Stimulated activated CD4-positive, alpha-beta T cell treated with anti-CD3 and anti-CD28 coated beads, TNF-alpha, amount 100 ng/mL, for 48 hours (primary cell): ENCODE measurements around the gene CXCR6.

Experiments
- DNase-seq, 3 donors: peaks; one replicate each; pipeline ENCODE4 v3.0.0-alpha.2; 2020; ENCODE audit warnings: low read depth in 3 of 3

Gene CXCR6

DNA sequence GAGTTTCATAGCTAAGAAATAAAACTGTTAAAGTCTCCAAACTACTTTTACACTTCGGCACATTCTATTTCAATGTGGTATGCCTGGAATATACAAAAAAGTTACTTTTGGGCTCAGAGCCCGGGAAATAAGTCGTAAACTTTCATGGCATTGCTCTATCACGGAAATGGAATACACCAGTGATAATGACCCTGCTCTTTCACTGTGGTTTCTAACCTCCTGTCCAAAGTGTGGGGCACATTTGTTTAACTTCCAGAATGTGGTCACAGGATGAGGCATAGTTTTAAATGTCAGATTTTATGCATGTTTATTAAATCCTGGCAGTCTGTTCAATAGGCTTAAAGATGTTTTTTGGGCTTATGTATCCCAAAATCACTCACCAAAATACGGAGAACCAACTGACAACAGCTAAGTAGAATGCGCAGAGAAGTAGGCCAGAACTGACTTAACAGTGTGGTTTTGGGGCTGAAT lies 5.1 kb downstream of the CXCR6 start:
- no peak for DNase-seq

DNA sequence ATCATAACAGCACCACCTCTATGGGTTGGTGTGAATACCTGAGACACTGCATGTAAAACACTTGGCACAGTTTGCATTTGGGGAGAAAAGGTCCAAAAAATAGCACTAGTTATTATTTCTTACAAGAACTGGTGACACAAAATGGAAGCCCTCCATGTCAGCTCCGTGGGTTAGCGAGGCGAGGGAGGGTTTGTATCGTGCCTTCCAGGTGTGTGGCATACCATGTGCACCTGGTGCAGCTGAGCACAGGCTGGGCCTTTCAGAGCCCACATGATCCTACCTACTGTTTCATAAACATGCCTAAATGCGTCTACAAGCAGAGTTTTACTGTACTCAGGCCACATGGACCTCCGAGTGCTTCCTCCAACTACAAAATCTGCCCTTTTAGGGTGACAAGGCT lies 5.6 kb downstream of the CXCR6 start:
- no peak for DNase-seq

DNA sequence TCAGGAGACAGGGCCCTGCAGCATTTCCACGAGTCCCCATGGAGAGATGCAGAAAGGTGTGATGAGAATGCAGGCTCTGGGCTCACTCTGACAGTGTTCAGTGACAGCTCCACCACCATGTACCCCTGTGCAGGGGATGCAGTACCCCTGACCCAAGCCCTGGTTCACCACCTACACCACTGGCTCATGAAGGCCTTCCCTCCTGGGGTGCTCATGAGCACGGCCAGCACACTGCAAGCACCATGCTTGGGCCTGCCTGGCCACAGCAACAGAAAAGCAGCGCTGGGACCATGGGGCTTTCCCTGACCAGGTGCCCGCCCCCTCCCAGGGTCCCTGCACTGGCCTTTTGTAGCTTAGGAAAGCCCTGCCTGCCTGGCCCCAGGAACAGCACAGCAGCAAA lies 6.2 kb downstream of the CXCR6 start:
- DNase-seq: no peak

DNA sequence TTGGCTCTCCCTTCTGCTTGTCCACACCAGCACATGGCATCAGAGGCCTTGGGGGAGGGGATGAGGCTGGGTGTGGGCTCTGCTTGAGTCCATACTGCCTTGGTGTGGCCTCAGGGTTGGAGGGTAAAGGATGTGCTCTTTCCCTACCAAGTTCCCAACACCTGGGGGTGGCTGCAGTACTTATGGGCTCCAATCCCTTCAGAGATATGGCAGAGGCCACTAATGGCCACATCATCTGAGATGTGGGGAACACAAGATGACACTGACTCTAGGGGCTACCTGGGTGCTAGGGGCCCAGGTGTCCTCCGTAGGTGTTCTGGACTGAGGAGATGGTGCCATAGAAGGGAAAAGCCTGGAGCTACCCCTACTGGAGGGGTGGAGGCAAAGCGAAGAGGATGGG lies 6.9 kb downstream of the CXCR6 start:
- DNase-seq: no peak

DNA sequence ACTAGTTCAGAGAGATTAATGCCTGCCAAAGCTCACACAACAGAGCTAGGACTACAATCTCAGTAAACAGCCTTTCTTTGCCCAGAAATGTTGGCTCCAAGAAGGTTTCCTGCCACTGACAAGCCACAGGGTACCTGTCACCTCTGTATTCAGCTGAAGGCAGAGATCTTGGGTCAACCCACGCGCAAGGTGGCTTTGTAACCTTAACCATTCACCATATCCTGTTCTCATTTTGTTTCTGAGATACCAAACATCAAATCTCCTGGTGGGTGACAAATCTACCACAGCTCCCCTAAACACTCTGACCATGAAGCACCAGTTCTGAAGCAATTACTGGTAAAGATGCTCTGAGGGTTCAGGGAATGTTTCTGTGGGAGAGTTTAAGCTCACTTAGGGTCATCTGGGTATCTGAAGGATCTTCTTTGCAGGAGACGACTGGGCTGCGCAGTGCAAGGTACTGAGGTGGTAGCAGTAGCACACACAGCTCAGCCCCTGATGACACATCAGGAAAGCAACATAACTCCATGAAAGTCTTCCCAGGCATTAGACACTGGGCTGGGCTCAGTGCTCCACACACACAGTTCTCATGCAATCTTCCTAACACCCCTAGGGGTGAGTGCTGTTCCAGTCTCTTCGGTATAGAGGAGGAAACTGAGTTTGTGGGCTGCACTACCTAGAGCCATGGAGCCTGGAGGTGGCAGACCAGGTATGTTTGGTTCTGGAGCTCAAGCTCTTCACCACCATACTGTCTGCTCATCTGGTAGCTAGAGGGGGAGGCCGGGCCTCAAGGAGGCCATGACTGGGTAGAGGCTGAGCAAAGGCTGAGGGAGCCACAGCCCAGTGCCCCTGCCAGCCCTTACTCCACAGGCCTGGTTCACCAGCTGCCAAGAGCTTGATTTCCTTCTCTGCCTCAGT lies 7.7 kb downstream of the CXCR6 start:
- peak in 2 of 3 donors; percentile 28 to 56 for DNase-seq

DNA sequence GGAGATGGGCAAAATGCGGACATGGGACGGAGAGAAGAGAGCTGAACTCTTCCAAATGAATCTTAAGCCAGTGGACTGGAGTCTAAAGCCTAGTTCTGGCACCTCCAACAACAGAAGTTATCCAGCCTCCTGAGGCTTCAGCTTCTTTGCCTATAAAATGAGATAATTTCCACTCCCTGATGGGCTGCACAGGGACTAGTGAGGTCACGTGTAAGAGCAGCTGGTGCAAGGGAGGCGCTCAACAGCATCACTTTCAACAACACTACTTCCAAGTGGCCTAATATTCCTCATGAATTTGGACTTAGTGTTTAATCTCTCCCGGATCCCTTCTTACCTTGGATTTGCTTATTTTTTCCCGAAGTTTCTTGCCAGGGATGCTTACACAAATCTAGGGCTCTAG lies 8.7 kb downstream of the CXCR6 start:
- no peak for DNase-seq

DNA sequence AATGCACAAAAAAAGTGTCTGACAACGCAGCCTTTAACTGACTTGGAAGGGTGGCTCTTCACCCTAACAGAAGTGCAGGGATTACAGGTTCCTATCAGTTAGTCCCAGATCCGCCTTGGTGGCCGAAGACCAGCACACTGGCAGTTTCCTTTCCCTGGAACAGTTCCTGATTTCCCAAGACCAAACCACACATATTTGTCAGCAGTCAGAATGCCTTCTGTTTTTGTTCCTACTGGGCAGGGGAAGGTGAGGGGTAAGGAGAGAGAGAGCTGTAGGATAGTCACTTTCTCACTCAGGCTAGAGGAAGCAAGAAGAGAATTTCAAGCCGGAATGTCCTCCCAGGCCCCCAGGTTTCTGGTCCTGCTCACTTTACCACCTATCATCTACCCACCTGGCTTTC lies 9.2 kb downstream of the CXCR6 start:
- no peak for DNase-seq

DNA sequence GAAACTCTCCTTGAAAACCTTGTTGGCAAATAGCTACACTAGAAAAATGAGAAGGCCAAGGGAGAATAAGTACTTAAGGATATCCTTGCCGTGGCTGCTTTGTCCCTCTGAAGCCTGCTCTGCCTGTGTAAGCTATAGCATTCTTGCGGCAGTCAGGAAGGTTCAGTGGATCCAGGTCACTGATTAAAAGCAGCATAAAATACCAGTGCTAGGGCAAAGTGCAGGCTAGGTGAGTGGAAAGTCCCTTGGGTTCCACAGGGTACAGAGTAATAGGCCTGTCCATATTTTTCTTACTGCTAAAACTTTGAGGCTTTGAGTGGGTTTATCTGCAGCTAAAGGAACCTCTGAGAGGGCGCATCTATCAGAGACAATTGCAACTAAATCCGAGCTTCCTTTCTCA lies 10.3 kb downstream of the CXCR6 start:
- no peak for DNase-seq

DNA sequence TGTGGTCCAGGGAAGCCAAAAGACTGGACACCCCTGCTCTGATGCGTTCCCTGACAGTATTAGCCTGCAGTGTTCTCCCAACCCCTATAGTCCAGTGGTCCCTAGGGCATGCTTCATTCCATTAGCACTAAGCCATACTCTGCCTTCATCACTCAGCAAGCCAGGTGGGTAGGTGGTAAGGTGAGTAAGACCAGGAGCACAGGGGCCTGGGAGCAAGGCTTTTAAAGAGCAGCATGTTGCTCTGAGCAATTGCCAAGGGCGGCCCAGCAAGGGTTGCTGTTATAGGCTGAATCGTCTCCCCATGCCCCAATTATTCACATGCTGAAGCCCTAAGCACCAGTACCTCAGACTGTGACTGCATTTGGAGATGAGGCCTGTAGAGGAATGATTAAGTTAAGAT lies 11.0 kb downstream of the CXCR6 start:
- no peak for DNase-seq

DNA sequence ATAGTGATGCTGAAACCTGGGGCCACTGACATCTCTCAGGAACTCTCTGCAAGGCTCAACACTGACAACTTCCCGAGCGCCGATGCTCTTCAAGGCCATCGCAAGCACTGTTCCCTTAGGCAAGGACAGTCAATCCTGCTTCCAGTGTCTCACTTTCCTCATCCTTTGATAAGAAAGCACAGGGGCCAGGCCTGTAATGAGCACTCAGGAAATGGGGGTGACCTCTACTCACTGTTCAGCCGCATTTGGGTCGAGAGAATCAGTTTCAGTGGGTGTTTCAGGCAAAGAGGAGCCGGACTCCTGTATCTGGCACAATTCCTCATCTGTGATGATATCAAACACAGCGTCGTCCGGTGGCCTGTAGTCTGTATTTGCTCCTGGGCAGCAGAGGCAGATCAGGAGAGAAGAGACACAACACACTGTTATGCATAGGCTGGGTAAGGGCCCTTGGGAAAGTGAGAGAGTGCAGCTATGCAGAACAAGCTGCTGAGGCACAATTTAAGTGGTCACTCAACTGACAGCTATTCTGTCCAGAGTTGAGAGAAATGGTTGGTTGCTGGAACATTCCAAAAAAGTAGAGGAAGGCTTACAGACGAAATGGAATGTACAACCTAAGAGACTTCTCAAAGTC lies 11.9 kb downstream of the CXCR6 start:
- no peak for DNase-seq

DNA sequence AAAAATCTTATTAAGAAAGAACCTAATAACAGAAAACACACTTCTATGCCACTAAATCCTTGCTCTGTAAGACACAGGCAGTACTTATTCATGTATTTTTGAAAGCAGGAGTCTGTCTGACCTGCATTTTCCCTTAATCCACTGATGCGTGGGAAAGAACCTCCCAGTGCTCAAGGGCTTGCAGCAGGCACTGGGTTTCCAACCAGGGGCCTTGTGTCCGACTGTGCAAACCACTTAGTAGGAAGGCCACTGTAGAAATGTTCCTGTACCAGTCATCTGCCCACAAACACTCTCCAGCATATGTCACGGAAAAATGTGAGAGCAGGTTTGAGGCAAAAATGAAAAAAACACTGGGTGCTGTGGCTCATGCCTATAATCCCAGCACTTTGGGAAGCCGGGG lies 12.4 kb downstream of the CXCR6 start:
- DNase-seq: no peak

DNA sequence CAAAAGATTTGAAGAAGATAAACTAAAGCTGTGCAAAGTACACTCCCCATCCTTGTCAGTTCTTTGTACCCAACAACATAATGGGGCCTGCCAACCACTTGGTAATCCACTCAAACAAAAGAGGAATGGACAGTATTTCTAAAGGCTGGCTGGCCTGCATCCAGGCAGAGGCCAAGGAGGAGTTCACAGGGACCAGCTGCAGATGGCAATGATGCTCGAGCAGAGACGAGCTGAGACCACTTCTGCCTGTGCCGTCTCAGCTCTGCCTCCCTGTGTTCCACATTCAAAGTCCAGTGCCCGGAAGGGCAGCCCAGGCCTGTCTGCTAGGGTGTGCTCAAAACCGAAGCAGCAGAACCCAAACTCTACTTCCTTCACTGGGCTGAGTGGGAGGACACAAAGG lies 14.3 kb downstream of the CXCR6 start:
- DNase-seq: no peak

DNA sequence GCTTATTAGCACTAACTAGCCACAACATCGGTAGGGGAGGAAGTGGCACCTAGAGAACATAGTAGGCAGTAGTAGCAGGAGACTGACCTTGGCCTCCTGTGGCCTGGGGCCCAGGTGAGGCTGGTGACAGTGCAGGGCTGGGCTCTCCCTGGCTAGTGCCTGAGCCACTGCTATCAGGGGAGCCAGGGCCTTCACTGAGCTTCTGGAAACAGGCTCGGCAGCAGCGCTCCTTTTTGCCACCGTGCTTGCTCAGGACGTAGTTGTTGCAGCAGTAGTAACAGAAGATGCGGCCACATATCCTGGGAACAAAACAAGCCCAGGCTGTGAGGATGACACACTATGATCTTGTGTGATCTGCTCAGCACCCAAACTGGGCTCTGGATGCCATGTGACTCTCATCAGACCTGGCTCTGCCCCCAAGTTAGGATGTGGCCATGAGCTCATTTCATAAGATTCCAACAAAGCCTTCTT lies 15.1 kb downstream of the CXCR6 start:
- DNase-seq: no peak

DNA sequence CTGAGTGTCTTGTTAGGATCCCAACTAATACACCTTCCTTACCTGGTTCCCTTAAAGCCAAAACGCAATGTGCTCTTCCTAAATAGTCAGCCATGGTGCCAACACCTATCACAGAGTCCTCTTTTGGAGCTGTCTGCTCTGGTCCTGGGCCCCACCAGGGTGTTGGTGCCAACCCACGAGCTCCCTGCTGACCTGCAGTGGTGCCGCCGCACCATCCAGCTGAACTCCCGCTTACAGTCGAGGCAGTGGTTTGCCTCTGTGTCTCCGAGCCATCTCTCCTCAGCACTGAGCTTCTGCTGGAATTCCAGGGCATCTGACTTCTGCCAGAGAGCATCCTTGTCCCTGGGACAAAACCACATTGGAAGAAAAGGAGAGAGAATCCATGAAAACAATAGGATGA lies 15.9 kb downstream of the CXCR6 start:
- DNase-seq: no peak

DNA sequence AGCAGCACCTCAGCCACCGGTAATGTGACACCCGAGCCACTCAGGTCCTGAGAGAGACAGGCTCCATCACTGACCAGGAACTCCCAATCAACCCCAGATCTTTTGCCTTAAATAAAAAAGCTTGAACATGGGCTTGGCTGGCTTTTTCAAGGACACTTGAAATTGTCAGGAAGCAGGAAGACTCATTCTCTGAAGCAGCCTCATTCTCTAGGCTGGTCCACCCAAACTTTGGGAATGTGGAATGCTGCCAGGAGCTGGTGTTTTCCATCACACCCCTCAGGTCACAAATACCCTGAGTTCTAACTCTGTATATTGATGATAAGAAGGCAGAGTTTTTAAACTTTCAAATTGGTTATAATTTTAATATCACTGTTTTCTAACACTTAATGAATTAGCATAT lies 17.0 kb downstream of the CXCR6 start:
- no peak for DNase-seq

DNA sequence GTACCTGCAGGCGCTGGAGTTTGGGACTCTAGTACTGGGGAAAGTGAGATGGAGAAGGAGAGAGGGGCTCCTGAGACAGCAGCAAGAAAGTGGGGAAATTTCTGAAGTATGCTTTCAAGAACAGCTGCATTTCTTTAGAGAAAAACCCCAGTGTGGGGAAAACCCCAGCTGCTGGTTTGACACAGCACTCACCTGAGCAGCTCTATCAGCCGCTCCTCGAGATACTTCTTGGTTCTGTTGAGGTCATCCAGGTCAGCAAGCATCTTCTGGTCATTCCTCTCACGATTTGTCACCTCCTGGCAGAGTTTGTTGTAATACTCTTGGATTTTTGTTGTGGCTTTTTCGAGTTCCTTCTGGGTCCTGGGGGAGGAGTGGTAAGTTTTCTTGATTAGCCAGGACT lies 18.8 kb downstream of the CXCR6 start:
- DNase-seq: no peak

DNA sequence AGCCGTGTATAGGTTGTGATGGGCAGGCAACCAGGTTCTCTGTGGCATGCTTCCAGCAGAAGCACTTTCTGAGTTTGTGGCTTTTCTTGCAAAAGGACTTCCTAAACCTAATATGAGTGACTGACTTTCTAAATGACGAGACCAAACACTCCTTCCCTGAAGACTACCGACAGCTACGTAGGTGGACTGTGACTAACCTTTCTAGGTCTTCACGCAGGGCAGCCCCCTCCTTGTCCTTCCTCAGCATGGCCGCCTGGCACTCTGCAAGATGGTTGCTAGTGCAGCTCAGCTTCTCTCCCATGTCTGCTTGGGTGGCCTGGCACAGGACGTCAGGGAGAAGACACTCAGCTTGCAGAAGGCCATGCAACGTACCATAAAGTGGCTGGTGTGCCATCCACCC lies 20.9 kb downstream of the CXCR6 start:
- DNase-seq: peak in 2 of 3 donors; percentile 29

DNA sequence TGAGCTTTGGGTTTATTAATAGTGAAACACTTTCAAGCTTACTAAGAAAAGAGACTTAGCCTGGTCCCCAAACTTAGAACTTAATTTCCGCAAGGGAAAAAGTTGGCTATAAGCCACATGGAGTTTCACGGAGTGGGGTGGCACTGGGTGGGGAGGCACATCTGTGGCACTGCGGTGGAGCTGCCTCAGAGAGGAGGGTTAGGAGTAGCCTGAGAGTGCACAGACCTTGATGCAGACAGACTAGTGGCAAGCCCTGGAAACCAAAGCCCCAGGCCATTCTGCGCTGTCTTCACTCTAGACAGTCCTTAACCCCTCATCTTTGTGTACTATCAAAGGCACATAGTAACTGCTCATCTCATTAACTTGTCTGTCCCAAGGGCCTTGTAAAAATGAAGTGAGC lies 22.0 kb downstream of the CXCR6 start:
- no peak for DNase-seq

DNA sequence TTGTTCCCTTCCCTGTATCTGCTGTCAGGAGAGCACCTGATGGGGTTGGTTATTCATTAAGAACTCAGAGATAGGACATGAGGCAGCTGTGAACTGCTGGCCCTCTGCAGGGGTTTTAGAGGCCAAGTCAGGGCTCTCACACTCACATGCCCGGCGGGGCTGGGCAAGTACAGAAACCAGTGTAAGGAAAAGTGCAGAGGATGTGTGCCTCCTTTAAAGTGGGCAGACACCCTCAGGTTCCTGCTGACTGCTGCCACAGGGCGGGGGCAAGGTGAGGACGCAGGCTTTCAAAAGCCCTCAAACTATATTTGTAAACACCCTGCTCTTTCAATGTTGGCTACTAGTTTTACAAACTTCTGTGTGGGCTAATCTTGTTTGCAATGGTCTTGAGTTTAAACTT lies 22.4 kb downstream of the CXCR6 start:
- DNase-seq: no peak

DNA sequence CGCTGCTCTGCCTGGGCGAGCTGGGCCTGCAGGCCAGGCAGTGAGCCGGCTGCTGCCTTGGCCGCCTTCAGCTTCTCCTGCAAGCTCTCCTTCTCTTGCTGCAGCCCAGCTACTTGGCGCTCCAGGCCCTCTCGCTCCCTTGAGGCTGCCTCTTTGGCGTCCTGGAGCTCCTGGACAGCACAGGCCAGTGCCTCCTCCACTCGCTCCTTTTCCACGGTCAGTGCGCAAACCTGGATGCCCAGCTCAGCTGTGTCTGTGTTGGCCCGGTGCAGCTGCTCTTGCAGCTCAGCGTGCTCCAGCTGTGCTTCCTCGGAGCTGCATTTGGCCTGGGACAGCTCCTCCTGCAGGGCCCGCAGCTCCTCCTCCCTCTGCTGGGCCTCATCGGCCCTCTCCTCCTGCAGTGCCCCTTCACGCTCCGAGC lies 23.1 kb downstream of the CXCR6 start:
- DNase-seq: no peak

DNA sequence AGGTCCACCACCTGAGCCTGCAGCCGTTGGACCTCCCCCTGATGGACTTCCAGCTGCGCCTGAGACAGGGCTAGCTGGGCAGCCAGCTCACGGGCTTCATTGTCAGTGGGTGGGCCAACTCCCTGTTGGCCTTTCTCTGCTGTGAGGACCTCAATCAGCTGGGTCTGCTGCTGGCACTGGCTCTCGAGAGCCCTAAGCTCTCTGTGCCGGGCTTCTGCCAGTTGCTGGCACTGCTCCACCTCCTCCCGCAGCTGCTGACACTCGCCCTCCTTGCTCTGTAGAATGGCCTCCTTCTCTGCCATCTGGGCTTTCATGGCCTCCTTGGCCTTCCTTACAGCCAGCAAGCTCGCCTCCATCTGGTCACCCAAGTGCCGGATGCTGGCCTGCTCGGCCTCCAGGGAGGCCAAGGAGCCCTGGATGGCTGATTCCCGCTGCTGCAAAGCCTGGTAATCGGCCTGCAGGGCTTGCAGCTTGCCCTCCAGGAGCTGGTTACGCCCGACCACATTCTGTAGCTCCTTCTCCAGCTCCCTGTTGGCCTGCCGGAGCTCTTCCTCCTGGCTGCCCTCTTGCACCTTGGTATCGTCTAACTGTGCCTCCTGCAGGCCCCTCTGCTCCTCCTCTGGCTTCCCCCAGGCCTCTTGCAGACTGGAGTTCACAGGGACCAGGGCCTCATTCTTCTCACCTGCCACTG lies 23.8 kb downstream of the CXCR6 start:
- no peak for DNase-seq

DNA sequence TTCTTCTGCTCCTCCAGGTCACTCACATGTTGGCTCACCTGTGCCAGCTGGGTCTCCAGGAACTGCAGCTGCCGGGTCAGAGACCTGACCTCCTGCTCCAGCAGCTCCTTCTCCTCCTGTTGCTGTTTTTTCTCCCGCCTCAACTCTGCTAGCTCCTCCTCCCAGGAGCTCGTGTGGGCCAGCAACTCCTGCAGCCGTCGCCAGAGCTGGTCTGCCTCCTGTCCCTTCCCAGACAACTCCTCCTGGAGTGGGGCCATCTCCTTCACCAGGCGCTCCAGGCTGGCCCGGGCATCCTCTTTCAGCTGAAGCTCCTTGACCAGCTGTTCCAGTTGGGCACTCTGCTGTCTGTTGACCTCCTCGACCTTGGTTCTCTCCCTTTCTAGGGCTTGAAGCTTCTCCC lies 24.5 kb downstream of the CXCR6 start:
- DNase-seq: no peak

DNA sequence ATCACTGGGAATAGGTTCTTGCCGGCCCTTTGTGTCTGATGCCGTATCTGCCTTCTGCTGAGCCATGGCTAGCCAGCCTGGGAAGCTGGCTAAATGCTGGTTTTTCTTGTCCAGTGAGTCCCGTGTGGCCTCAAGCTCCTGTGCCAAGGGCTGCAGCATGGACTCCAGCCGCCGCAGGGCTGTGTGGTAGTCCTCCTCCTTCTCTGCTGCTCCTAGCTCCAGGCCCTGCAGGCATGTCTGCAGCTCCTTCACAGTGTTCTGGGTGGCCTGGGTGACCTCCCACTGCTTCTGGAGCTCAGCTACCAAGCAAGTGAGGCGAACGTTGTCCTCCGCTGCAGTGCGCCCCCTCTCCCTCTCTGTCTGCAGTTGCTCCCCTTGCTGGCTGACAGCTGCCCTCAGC lies 24.9 kb downstream of the CXCR6 start:
- no peak for DNase-seq
